ENCODE measurements around the gene FOXP1. TPM values are rescaled to one million over a fixed set of nuclear protein-coding genes. Genes with fewer than 3 reads are reported as not detected.

The FOXP1 gene
- total RNA-seq, 4 donors from 2014 or later: 169 to 300 (median 202) TPM

DNA sequence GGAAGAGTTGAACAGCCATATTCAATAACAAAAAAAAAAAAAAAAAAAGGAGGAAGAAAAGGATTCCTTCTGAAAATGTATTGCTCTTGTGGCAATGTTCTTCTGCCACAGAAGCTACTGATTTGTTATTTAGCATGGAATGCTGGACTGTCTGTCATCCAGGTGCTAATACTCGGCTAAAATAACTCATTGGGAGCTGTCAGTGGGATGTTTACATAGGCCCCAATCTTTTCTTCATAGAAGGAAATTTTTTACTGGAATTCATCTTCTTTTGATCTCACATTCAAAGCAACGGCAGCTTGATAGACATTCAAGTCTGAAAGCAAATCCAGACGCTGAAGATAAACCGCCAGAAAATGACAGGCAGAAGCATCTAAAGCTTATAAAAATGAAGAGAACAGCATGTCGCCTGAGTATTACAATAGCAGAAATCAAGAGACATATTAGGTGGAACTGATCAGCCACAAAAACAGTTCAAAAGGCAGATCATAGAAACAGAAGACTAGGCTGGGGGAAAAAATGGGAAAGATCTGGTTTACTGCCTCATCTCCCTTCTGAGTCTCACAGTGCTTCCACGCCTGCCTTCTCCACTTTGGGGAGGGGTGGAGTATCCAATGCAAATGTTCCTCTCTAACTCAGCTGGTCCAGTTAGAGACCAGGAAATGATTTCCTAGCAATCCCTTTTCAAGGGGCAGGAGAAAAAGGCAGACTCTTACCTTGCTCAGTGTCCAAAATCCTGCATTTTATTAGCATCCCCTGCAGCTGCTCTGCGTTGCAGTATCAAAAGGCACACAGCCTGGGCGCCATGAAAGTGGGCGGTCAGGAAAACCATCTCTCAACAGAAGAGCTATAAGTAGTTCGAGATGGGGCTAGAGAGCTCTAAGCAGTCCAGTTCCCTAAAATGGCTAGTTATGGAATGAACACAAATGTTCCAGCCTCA is 451.9 kb downstream of the FOXP1 start:
- Histone ChIP-seq H3K9me3 (no peaks in the 10 kb centered on the region), H3K4me1 (peaks cover 20 to 85% (median 22%) of the 10 kb centered on the region in 3 donors), H3K27ac (peak overlapping the region; percentile 83 to 97 (median 90)), H3K36me3 (no peaks in the 10 kb centered on the region), H3K27me3 (no peaks in the 10 kb centered on the region), H3K4me3 (peak overlapping the region; percentile 57 to 89)
- TF ChIP-seq EP300 (IDR thresholded peaks at IDR 0.05) (no peak), POLR2AphosphoS5 (IDR thresholded peaks at IDR 0.05) (peak; percentile 16)
- no peak for ATAC-seq
- 4 to 19% methylated on average over 5 to 9 of the region's 10 CpGs for WGBS, 2 donors (ENCODE audit: low coverage in 1 of 2)

DNA sequence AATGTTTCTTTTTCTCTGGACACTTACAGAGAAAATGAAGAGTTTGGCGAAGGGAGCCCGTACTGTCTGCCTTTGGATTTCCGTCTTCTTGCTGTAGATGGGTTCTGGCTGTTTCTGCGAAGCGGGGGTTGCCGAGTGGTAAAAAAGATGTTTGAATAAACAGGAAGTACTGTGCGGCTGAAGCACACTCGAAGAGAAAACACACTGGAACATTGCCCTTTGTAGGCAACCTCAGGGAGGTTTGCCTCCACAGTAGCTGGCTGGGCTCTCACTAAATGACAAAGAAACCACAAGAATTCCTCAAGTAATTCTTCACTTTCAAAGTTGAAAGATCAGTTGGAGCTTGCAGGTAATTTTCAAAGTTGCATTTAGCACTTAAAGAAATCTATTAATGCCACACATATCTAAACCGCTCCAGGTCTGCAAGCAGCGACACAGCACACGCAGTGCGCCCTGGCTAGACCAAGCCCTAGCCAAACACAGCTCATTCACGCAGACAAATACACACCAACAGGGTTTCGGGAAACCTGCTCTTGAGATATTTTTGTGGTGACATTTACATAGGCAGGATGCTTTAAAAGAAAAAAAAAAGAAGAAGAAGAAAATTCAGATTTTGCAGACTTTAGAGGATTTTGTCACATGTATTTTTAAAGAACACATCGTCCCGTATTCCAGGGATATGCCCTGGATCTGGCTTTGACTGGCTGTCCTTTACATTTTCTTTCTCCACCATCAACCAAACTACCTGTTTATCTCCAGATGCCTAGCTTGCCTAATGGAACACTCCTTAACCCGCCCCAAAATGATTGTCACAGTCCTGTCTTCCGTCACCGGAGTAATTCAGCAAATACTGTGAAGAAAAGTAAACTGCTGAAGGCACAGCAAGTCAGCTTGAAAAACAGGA is 452.8 kb downstream of the FOXP1 start:
- H3K4me1 ChIP-seq: peaks cover 12 to 85% (median 15%) of the 10 kb centered on the region in 3 donors
- 2 to 12% methylated on average over 11 to 16 of the region's 19 CpGs for WGBS, 2 donors (ENCODE audit: low coverage in 1 of 2)
- TF ChIP-seq POLR2AphosphoS5 (IDR thresholded peaks at IDR 0.05) (peak; percentile 79), POLR2A (IDR thresholded peaks at IDR 0.05) (peak; percentile 39 to 49), EP300 (IDR thresholded peaks at IDR 0.05) (no peak)
- TF ChIP-seq, protein P1, sequence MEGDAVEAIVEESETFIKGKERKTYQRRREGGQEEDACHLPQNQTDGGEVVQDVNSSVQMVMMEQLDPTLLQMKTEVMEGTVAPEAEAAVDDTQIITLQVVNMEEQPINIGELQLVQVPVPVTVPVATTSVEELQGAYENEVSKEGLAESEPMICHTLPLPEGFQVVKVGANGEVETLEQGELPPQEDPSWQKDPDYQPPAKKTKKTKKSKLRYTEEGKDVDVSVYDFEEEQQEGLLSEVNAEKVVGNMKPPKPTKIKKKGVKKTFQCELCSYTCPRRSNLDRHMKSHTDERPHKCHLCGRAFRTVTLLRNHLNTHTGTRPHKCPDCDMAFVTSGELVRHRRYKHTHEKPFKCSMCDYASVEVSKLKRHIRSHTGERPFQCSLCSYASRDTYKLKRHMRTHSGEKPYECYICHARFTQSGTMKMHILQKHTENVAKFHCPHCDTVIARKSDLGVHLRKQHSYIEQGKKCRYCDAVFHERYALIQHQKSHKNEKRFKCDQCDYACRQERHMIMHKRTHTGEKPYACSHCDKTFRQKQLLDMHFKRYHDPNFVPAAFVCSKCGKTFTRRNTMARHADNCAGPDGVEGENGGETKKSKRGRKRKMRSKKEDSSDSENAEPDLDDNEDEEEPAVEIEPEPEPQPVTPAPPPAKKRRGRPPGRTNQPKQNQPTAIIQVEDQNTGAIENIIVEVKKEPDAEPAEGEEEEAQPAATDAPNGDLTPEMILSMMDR (IDR thresholded peaks at IDR 0.05): peak in 1 of 4 experiments; percentile 8

DNA sequence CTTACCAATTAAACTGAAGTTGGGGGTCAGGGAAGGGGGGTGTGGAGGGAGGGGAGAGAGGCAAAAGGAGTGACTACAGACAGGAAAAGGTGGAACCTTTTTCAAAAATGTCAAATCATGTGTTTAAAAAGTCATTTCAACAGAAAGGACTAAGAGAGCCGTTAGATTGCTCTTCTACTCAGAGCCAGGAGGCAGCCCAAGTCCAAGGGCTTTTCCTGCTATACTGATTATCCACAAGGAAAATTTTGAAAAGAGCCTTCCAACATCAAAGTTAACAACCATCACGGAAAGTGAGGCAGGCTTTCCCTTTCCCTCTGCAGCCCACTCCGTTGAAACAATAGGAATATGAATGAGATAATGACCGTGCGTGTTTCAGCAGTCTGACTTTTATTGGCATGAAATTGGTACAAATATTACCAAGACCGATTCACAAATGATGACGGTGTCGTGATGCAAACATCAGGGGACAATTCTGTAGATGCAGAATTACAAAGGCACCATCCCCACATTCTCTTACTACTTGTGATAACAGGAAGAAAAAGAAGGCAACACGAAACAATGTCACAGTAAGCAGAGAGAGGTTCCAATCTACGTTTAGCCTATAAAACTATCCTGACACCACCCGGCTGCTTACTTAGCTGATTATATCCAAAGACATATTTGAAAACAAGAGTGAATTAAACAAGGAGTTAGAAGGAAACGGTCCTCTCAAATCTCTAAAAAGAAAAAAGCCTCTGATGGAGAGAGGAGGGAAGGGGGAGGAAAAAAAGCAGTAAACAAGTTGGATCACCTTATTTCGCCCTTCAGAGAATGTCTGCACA is 453.7 kb downstream of the FOXP1 start:
- no peaks in the 10 kb centered on the region for H3K36me3 ChIP-seq
- no peaks in the 10 kb centered on the region for H3K27me3 ChIP-seq
- H3K9me3 ChIP-seq: no peaks in the 10 kb centered on the region
- 0 to 1% methylated on average over 12 to 13 of the region's 13 CpGs for WGBS, 2 donors (ENCODE audit: low coverage in 1 of 2)
- peak overlapping the region; percentile 83 to 97 (median 90) for H3K27ac ChIP-seq
- ATAC-seq: no peak
- TF ChIP-seq EP300 (IDR thresholded peaks at IDR 0.05) (no peak), POLR2AphosphoS5 (IDR thresholded peaks at IDR 0.05) (peak; percentile 36)
- H3K4me3 ChIP-seq: peak overlapping the region; percentile 57 to 89
- H3K4me1 ChIP-seq: peaks cover 12 to 85% (median 16%) of the 10 kb centered on the region in 3 donors

More for the DNA sequence above, 452.8 kb downstream of the FOXP1 start:
- peak; percentile 67 for ATAC-seq
- Histone ChIP-seq H3K27ac (peak overlapping the region; percentile 83 to 97 (median 90)), H3K27me3 (no peaks in the 10 kb centered on the region), H3K4me3 (peak overlapping the region; percentile 57 to 89), H3K36me3 (no peaks in the 10 kb centered on the region), H3K9me3 (no peaks in the 10 kb centered on the region)

DNA sequence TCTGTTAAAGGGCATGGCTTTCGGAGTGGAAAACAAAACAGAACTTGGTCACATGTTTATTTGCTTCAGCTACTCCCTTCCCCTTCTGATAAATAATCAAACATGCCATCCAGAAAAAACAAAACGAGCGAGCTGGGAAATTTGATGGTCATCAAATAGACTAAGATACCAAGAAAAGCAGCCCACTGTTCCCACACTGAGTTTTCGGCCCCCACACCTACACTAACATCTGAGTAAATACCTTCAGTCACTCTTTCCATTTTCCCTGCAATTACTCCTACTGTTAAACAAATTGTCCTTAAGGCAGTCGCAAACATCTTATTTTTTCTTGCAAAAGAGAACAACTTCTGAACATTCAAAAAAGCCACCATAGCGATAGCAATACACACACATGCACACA is 454.6 kb downstream of the FOXP1 start:
- Histone ChIP-seq H3K4me1 (peaks cover 12 to 85% (median 13%) of the 10 kb centered on the region in 3 donors), H3K4me3 (peak overlapping the region; percentile 57 to 89), H3K9me3 (no peaks in the 10 kb centered on the region), H3K36me3 (no peaks in the 10 kb centered on the region), H3K27ac (peak overlapping the region; percentile 83 to 97 (median 90)), H3K27me3 (no peaks in the 10 kb centered on the region)
- ATAC-seq: no peak
- TF ChIP-seq EP300 (IDR thresholded peaks at IDR 0.05) (no peak), POLR2AphosphoS5 (IDR thresholded peaks at IDR 0.05) (no peak), POLR2A (IDR thresholded peaks at IDR 0.05) (no peak)
- TF ChIP-seq, protein P1 (IDR thresholded peaks at IDR 0.05): no peak
- WGBS, 2 donors (ENCODE audit: low coverage in 1 of 2): 3 to 5% methylated on average over 6 of the region's 6 CpGs

DNA sequence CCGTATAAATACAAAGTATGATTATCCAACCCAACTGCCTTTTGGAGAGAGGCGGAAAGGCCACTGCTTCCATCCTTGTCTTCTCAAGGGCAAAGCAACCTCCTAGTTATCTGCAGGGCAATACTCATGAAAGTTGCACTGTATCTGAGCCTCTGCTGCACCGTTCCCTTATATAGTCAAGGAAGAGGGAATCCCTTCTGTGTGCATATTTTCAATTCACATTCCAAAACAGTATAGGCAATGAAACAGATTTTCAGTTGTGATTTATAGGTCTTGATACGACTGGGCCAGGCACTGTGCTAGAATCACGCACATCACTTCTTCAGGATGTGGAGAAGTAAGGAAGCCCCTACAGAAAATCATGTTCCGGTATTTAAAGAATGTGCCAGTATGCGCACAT is 455.7 kb downstream of the FOXP1 start:
- Histone ChIP-seq H3K4me3 (peak overlapping the region; percentile 57 to 89), H3K27ac (peak overlapping the region; percentile 83 to 97 (median 90)), H3K4me1 (peaks cover 12 to 85% (median 16%) of the 10 kb centered on the region in 3 donors), H3K36me3 (no peaks in the 10 kb centered on the region), H3K27me3 (no peaks in the 10 kb centered on the region), H3K9me3 (no peaks in the 10 kb centered on the region)
- WGBS, 2 donors (ENCODE audit: low coverage in 1 of 2): 21 to 32% methylated on average over 7 of the region's 7 CpGs
- ATAC-seq: no peak
- TF ChIP-seq POLR2AphosphoS5 (IDR thresholded peaks at IDR 0.05) (no peak), POLR2A (IDR thresholded peaks at IDR 0.05) (no peak), EP300 (IDR thresholded peaks at IDR 0.05) (no peak)
- TF ChIP-seq, protein P1 (IDR thresholded peaks at IDR 0.05): no peak
